NCI-H2196 (cell line): Measurements from ENCODE around the gene PACSIN1.
A peak's percentile ranks its signal among the peaks of the same experiment; 100 is the strongest.

Experiments
- DNase-seq: peaks from one replicate; lab custom pipeline; 2025; ENCODE audit not compliant: unreplicated experiment; lab: John Stamatoyannopoulos, UW

The PACSIN1 gene, protein sequence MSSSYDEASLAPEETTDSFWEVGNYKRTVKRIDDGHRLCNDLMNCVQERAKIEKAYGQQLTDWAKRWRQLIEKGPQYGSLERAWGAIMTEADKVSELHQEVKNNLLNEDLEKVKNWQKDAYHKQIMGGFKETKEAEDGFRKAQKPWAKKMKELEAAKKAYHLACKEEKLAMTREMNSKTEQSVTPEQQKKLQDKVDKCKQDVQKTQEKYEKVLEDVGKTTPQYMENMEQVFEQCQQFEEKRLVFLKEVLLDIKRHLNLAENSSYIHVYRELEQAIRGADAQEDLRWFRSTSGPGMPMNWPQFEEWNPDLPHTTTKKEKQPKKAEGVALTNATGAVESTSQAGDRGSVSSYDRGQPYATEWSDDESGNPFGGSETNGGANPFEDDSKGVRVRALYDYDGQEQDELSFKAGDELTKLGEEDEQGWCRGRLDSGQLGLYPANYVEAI

DNA sequence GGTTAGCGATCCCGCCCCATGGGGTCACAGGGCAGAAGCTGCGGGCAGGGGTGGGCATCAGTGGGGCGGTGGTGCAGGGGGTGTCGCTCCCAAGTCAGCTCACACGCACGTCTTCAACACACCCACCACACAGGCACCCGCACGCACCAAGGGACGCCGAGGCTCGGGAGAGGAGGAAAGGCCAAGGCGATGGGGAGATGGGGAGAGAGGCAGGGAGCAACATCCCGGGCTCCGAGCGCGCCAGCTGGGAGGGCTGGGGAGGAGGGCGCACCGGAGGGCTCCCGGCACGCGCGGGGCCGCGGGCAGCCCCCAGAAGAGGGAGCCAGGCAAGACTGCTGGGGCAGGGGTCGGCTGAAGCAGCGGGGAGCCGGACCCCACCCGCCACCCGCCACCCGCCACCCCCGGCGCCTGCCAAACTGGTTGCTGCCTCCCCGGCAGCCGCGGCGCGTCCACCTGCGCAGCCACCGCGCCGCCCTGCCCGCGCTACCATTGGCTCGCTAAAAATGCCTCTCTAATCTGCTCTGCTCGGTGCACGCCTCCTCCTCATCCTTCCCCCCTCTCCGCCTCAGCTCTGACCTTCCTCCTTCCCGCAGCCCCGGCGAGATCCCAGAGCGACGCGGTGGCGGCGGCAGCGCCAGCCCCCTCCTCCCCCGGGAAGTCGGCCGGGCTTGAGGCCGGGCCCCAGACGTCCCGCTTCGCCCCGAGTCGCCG, at the start of gene PACSIN1:
TSS of gene PACSIN1 (plus strand) at position 546 of the 711 bp plus-strand sequence. CDS start 60,230 bp downstream, outside the sequence.
- DNase-seq: peak; percentile 50

DNA sequence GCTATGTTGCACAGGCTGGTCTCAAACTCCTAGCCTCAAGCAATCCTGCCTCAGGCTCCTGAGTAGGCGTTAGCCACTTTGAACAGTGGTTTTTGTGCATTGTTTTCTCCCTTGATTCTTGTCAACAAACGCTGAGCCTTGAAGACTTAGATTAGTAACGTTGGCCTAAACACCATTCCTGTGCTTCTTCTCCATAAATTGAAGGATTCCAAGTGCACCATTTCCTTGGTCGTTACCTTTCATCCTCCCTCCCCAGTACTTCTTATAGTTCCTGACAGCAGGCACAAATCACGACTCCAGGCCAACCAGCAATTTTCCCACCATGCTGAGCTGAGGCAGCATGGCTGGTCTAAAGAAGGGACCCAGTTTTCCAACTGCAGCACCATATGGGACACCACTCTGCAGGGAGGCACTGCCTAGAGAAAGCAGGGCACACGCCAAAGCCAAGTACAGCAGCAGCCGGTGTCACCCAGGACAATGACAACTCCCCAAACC, 49.0 kb upstream of the PACSIN1 start:
- no peak for DNase-seq

DNA sequence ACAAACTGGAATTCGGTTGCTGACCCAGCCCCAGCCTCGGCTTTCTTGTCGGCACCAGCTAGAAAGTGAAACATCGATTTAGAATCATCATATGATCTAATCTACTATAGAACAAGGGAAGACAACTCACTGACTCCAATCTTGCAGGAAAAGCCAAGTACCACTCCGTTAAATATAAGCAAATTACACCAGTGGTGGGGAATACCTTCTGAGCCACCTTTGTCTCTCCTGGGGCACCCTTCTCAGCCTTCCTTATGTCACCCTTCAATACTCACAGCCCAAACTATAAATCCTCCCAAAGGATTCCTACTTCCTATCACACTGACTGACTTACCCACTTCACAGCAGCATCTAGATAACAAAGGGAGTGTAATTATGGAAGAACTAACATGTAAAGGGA, 47.5 kb upstream of the PACSIN1 start:
- no peak for DNase-seq

DNA sequence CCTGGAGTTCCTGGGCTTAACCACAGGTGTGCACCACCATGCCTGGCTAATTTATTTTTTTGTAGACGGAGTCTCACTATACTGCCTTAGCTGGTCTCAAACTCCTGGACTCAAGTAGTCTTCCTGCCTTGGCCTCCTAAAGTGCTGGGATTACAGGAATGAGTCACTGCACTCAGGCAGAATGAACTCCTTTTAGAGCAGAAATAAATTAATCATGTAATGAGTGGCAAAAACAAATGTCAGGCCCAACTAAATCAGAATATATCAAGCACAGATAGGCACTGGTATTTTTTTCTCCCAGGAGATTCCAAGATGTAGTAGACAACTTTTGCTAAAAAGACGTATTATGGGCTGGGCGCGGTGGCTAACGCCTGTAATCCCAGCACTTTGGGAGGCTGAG, 42.6 kb upstream of the PACSIN1 start:
- no peak for DNase-seq

DNA sequence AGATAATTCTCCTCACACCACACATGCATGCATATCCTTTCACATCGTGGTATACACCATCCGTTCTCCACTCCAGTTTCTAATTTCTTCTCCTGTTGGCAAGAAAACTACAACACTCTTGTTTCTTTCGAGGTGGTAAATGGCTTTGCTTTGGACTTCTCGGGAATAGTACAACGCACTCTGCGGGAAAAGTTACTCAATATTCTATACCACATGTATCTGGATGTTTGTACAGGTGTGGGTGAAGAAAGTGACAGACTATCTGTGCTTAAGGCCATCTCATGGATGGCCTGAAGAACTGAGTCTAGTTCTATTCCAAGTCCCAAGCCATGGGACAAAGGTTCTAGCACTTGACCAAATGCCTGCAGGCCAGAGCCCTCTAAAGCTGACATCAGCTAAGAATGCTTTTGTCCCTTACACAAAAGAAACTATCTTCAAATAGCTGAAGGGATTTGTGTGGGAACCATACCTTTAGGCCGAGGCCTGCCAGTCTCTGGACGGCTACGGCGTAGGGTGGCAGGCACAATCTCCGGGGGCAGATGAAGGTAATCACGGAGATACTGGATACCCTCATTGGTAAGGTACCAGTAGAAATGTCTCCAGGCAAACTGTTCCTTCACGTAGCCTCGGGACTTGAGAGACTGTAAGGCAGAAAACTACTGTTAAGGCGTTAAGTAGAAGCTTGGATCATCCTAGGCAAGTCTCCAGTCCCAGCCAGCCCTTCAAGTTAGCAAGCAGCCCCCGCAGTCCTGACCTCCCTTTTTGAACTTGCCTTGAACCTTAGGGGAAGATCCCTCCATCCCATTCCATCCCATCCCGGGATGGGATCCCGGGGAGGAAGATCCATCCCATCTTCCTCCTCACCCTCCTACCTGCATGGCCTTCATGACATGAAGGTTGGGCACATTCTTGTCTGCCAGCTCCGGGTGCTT, 41.4 kb upstream of the PACSIN1 start:
- DNase-seq: no peak

DNA sequence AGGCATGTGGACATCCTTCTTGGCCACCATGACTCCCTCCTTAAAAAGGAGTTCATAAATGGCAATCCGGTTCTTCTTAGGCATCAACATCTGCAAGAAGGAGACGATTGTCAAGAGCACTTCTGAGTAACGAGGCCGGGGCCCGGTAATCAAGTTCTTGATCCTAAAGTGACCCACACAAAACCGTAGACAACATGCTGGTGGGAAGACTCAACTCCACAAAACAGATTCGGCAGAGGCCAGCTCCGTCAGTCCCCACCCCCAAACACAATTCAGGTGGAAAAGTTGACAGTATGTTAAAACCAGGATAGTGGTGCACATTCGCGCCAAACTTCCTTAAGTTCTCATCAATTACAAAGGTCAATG, 40.8 kb upstream of the PACSIN1 start:
- no peak for DNase-seq

DNA sequence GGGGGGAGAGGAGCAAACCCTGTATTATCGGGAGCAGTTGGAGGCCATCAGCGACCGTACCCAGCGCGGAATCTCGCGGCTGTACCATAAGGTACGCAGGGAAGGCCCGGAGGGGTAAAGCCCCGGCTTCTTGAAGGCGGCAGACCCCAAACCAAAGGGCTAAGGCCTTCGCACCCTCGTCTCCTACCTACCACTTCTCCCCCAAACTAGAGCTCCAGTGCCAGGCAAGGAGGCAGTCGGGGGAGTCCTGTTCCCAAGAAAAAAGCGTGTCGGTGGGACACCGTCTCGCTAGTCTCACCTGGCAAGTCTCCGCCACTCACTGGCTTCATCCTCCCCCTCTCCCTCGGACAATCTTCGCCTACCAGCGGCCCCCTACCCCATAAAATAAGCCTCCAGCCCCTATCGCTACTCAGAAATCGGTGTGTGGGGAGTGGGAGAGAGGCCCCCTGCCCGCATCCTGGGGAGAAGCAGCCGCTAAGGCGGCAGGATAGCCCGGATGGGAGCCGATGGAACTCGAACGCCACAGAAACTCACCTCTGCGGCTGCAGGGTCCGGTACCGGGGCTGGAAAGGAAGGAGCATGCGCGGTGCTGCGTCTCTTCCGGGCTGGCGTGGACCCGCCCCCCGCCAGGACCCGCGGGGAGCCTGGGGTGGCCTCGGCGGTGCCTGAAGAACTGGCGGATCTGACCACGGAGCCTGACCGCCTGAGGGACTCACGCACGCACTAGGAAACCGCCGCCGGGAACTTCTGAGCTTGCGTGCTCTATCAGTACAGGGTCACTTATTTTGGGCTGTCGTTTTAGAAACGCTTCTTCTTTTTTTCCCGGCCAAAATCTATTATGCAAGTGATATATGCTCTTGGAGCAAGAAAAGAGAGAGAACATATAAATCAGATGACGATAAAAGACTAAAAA, 40.1 kb upstream of the PACSIN1 start, which contains the start of gene RPS10:
TSS of gene RPS10 (minus strand) at position 572 of the 913 bp plus-strand sequence. CDS start 848 bp downstream, outside the sequence.
- peak; percentile 92 for DNase-seq

DNA sequence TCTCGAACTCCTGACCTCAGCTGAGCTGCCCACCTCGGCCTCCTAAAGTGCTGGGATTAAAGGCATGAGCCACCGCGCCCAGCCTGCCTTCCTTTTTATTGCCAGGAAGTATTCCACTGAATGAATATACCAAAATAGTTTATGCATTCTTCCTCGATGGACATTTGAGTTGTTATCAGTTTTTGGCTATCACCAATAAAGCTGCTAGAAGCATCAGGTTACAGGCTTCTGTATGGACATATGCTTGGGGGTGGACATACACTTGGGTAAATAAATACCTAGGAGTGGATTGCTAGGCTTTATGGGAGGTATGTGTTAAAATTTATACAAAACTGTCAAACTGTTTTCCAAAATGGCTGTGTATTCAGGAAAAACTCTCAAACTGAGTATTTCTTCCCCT, 30.0 kb upstream of the PACSIN1 start:
- no peak for DNase-seq

DNA sequence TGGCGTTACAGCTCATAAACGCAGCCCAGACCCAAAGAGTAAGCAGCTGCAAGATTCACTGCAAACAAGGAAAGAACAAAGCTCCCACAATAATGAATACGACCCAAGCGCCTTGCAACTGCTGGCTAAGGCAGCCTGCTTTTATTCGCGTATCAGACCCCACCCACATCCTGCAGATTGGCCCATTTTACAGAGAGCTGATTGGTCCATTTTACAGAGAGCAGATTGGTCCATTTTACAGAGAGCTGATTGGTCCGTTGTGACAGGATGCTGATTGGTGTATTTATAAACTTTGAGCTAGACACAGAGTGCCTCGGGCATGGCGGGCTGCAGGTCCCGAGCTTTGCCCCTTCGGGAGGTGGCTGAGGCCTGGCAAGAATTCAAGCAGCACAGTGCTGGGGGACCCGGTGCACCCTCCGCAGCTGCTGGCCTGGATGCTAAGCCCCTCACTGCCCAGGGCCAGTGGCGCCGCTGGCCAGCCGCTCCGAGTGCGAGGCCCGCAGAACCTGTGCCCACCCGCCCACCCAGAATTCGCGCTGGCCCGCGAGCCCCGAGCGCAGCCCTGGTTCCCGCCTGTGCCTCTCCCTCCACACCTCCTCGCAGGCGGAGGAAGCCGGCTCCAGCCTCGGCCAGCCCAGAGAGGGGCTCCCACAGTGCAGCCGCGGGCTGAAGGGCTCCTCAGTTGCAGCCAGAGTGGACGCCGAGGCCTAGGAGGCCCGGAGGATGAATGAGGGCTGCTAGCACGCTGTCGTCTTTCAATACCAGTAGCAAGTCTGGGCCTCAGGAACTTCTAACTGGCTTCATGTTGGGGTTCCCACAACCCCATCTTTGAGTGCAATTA, 28.9 kb upstream of the PACSIN1 start:
- no peak for DNase-seq

DNA sequence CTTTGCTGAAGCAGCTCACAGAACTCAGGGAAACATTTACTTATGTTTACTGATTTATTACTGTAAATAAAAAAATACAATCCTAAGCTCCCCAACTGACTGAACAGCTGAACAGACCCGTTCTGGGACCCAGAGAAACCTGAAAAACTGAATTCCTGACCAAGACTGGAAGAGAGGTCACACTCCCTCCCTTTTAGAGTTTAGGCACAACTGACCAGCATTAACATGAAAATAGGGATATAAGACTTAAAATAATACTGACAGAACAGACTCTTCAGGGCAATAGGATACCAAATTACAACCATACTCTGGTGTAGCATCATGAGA, 28.3 kb upstream of the PACSIN1 start:
- no peak for DNase-seq

DNA sequence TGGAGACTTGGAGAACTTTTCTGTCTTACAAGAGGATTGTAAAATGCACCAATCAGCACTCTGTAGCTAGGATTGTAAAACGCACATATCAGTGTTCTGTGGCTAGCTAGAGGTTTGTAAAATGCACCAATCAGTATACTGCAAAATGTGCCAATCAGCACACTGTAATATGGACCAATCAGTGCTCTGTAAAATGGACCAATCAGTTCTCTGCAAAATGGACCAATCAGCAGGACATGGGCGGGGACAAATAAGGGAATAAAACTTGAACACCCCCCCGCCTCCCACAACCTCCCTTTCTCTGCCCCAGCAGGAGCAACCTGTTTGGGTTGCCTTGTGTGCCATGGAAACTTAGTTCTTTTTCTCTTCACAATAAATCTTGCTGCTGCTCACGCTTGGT, 27.2 kb upstream of the PACSIN1 start:
- no peak for DNase-seq

DNA sequence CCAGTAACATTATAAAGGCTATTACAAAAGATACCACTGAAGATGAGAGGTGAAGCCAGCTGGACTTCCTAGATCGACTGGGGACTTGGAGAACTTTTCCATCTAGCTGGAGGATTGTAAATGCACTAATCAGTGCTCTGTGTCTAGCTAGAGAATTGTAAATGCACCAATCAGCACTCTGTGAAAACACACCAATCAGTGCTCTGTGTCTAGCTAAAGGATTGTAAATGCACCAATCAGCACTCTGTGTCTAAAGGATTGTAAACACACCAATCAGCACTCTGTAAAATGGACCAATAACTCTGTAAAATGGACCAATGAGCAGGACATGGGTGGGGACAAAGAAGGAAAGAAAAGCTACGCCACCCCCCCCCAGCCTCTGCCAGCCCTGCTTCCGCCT, 26.4 kb upstream of the PACSIN1 start:
- DNase-seq: no peak

DNA sequence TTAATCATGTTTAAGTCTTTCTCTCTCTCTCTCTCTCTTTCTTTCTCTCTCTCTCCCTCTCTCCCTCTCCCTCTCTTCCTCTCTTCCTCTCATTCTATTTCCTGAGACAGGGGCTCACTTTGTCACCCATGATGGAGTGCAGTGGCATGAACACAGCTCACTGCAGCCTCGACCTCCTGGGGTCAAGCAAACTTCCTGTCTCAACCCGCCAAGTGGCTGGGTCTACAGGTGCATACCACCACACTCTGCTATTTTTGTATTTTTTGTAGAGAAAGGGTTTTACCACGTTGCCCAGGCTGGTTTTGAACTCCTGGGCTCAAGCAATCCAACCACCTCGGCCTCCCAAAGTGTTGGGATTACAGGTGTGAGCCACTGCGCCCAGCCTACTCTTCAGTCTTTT, 24.4 kb upstream of the PACSIN1 start:
- DNase-seq: no peak

DNA sequence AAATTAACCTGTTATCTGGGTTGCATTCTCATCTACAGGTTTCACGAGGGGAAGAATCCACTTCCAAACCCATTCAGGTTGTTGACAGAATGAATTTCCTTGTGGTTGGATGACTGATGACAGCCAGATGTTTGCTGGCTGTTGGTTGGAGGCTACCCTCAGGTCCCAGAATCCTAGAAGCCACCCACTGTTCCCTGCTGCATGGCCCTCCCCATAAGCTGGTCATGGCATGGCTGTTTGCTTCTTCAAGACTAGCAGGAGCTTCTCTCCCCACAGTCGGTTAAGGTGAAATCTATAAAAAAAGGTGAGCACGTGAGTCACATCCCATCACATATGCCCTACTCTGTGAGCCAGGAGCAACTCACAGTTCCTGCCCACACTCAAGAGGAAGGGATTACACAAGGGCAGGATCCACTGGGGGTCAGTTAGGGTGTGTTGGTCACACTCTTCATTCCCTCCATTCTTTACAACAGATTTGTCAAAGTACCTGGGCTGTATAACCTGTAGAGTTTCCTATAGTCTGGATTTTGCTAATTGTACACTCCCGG, 20.5 kb upstream of the PACSIN1 start:
- DNase-seq: no peak

DNA sequence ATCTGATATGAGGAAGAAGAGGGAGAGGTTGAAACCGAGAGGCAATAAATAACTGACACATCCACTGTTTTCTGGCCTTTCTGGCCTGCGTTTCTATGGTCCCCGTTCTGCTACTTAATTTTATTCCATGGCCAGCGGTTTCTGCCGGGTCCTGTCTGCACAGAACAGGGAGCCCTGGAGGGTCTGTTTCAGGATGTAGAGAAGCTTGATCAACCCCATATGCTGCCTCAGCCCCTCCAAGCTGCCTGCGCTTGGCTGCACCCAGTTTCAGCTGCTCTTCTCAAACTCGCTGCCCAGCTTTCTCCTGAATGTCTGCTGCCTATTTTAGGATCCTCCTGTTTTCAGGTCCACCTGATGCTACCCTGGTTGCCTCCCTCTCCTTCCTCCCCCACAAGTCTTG, 18.5 kb upstream of the PACSIN1 start:
- DNase-seq: no peak

DNA sequence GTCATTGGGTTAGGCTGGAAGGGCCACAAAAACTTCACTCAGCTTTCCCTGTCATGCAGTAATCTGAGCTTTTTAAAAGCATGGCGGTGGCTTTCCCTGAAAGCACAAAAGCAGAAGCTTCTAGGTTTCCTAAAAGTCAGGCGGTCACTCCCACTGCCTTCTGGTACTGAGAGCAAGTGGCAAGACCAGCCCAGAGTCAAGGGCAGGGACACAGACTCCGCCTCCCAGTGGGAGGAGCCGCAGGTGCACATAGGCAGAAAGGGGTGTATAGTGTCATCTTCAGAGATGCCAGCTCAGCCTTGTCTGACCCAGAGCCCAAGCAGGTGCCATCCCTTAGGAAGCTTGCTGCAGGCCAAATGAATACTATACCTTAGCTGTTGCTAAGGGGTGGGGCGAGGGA, 18.0 kb upstream of the PACSIN1 start:
- peak; percentile 54 for DNase-seq

DNA sequence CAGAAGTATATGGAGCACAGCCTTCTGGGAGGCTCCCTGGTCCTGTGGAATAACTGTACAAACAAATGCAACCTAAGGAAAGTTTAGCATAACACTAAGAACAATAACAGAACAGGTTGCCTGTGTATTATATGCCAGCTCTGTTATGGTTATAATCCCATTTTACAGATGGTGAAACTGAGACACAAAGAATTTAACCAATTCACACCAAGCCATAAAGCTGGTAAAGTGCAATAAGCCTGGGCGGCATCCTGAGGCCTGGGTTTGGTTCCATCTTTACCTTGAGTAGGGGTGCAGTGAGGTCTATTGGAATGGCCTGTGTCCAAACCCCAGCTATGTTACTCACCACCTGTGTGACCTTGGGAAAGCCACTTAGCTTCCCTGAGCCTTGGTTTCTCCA, 14.7 kb upstream of the PACSIN1 start:
- no peak for DNase-seq

DNA sequence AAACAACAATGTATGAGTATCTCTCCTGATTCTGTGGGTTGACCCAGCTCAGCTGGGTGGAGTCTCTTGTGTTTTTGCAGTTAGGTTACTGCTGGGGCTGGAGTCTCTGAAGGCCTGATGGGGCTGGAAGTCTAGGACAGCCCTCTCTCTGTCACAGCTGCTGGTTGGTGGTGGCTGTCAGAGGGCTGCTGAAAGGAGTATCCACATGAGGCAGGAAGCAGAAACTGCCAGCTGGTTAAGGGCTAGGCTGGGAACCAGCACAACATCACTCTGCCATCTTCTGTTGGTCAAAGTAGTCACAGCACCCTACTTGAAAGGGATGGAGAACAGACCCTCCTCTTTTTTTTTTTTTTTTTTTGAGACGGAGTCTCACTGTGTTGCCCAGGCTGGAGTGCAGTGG, 10.0 kb upstream of the PACSIN1 start:
- no peak for DNase-seq

DNA sequence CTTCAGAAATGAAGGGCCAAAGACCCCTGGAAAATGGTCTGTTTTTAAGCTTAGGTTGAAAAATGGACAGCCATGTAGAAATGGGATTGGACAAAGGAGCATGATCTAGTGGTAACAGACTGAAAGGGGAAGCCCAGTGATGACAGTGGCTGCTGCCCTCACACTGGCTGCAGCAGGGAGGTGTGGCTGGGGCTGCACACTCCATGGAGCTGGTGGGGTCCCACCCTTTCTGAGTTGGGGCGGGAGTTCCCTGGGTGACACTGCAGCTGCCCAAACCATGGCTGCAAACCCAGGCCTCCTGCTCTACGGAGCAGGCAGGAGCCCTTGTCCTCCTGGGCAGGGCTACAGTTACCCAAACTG, 8.5 kb upstream of the PACSIN1 start:
- no peak for DNase-seq
